GM10266 (cell line): ENCODE results near the gene NMS.
A peak's percentile ranks its signal among the peaks of the same experiment; 100 is the strongest.
"Not testable (repeated sequence)": the region's sequence is repeated elsewhere in the genome, so short reads cannot be mapped to it uniquely, and the experiment has no call there.

Experiments
- DNase-seq: peaks from one replicate; pipeline ENCODE4 v3.0.0; 2012; ENCODE audit errors: extremely low spot score
- CTCF ChIP-seq: IDR thresholded peaks from 2 replicates; pipeline ENCODE4 v1.5.1; 2012; ENCODE audit warnings: mild to moderate bottlenecking, low read depth; ENCODE audit not compliant: control insufficient read depth, insufficient read depth; ENCODE audit errors: missing control alignments

Gene NMS

GRCh38 chr2:100451734-100452133, 18.5 kb upstream of the NMS start:
- no peak for TF ChIP-seq CTCF
- DNase-seq = no peak

DNA sequence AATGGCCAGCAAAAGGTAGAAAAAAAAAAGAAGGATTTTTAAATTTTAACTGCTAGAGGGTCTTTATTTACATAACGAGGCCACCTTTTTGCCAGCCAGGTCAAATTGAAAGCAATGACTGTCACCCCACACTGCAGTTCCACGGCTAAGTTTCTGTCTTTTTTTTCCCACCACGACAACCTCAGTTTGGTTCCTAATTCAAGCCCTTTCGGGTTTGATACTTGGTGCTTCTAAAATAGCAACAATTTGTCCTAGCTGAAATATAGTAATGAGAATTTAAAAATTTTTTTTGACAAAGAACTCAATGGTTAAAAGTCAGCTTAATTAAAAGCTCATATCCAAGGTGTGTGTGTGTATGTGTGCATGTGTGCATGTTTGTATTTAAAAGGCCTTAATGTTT, 16.4 kb upstream of the NMS start:
- TF ChIP-seq CTCF = no peak
- peak; percentile 49 for DNase-seq

- DNase-seq = not testable (repeated sequence)
These were observed 13.9 kb upstream of the NMS start for GRCh38 chr2:100456357-100456756.

GRCh38 chr2:100460904-100461530, 9.3 kb upstream of the NMS start:
- no peak for DNase-seq
- no peak for TF ChIP-seq CTCF

DNA sequence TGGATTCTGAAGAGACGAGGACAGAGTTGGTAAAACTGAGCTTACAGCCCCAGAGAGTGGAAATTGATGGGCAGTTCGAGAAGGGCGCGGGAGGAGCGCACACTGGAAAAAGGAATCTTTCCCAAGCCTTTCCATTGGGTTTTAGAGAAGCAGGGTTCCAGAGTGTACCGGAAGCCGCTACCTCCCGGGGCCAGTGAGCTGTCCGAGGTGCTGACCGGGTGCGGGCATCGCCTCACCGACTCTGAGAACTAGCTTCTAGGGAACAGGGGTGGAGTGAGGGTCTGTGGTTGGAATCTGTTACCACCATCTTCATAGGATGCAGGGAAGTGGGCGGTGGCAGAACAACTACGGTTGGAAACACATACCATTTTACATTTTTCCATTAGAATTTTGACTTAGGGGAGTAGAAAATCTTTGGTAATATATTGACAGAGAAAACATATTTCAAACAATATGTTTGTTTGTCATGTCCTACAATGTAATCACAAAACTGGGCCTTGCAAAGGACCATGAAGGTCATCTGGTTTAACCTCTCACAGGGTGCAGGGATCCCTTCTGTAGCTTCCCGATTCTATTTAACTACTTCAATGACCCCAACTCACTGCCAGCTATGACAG, 724 bp downstream of the NMS start:
- DNase-seq = no peak
- no peak for TF ChIP-seq CTCF

DNA sequence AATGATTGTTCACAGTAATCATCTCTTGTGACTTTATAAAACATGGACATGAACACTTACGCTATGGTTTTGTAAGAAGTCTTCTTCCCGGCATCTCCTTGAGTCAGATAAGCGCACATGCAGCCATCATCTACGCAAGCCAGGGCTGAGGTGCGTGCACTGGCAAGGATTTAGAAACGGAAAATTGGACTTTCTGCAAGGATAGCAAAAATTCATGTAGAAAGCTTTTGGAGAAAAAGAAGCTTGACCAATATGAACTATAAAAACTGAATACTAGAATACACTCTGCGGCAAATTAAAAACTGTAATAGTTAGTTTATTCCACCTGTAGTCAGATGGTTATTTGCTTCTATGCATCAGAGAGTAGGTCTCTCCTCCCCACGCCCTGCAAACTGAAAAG, 6.3 kb downstream of the NMS start:
- no peak for DNase-seq
- no peak for TF ChIP-seq CTCF

- peak; percentile 24 for DNase-seq
These were observed 12.5 kb downstream of the NMS start for GRCh38 chr2:100482741-100483140.

More at GRCh38 chr2:100482741-100483140, 12.5 kb downstream of the NMS start:
- peak; percentile 37 for TF ChIP-seq CTCF
